ENCODE results near the gene ARFGAP2.

Gene ARFGAP2

GRCh38 chr11:47182380-47182779 is 5.7 kb upstream of the ARFGAP2 start:
- Histone ChIP-seq H3K4me2 (ENCODE audit: insufficient read depth, low read length) (no peak overlapping the region), H3K27ac (ENCODE audit: low read length) (no peak overlapping the region), H3K9ac (ENCODE audit: low read depth, low read length) (no peak overlapping the region), H3K4me3 (ENCODE audit: low read depth in 1 of 2, low read length in 2 of 2) (no peak overlapping the region), H4K20me1 (ENCODE audit: insufficient read depth, low read length) (no peaks in the 10 kb centered on the region), H3K9me3 (ENCODE audit: insufficient read depth, low read length, severe bottlenecking) (no peaks in the 10 kb centered on the region), H3K4me1 (ENCODE audit: insufficient read depth, low read length) (peaks cover 33% of the 10 kb centered on the region), H3K36me3 (ENCODE audit: insufficient read depth, low read length) (no peaks in the 10 kb centered on the region), H2AFZ (ENCODE audit: low read depth, low read length) (no peak overlapping the region), H3K27me3 (ENCODE audit: insufficient read depth, low read length, poor library complexity) (peaks cover 17% of the 10 kb centered on the region), H3K79me2 (ENCODE audit: insufficient read depth, low read length) (no peaks in the 10 kb centered on the region)
- TF ChIP-seq CTCF (IDR thresholded peaks at IDR 0.05; ENCODE audit: borderline replicate concordance, extremely low read depth, low read length, poor library complexity, severe bottlenecking) (no peak), EZH2 (IDR thresholded peaks at IDR 0.05; ENCODE audit: borderline replicate concordance, low read depth, low read length, severe bottlenecking) (no peak)
- DNase-seq (no peak), ATAC-seq (ENCODE audit: insufficient read depth, low read depth) (no peak)

GRCh38 chr11:47181271-47181670 is 4.6 kb upstream of the ARFGAP2 start:
- Histone ChIP-seq H4K20me1 (ENCODE audit: insufficient read depth, low read length) (peaks cover 2% of the 10 kb centered on the region; the same call in 1 of the 2 replicates), H2AFZ (ENCODE audit: low read depth, low read length) (no peak overlapping the region), H3K27ac (ENCODE audit: low read length) (no peak overlapping the region), H3K9me3 (ENCODE audit: insufficient read depth, low read length, severe bottlenecking) (no peaks in the 10 kb centered on the region), H3K79me2 (ENCODE audit: insufficient read depth, low read length) (peaks cover 5% of the 10 kb centered on the region), H3K4me1 (ENCODE audit: insufficient read depth, low read length) (peaks cover 29% of the 10 kb centered on the region), H3K4me2 (ENCODE audit: insufficient read depth, low read length) (no peak overlapping the region), H3K9ac (ENCODE audit: low read depth, low read length) (no peak overlapping the region), H3K4me3 (ENCODE audit: low read depth in 1 of 2, low read length in 2 of 2) (no peak overlapping the region), H3K36me3 (ENCODE audit: insufficient read depth, low read length) (peaks cover under 1% of the 10 kb centered on the region; the same call in 1 of the 2 replicates), H3K27me3 (ENCODE audit: insufficient read depth, low read length, poor library complexity) (peaks cover 6% of the 10 kb centered on the region)
- no peak for ATAC-seq (ENCODE audit: insufficient read depth, low read depth)
- no peak for DNase-seq
- TF ChIP-seq EZH2 (IDR thresholded peaks at IDR 0.05; ENCODE audit: borderline replicate concordance, low read depth, low read length, severe bottlenecking) (no peak), CTCF (IDR thresholded peaks at IDR 0.05; ENCODE audit: borderline replicate concordance, extremely low read depth, low read length, poor library complexity, severe bottlenecking) (no peak)

DNA sequence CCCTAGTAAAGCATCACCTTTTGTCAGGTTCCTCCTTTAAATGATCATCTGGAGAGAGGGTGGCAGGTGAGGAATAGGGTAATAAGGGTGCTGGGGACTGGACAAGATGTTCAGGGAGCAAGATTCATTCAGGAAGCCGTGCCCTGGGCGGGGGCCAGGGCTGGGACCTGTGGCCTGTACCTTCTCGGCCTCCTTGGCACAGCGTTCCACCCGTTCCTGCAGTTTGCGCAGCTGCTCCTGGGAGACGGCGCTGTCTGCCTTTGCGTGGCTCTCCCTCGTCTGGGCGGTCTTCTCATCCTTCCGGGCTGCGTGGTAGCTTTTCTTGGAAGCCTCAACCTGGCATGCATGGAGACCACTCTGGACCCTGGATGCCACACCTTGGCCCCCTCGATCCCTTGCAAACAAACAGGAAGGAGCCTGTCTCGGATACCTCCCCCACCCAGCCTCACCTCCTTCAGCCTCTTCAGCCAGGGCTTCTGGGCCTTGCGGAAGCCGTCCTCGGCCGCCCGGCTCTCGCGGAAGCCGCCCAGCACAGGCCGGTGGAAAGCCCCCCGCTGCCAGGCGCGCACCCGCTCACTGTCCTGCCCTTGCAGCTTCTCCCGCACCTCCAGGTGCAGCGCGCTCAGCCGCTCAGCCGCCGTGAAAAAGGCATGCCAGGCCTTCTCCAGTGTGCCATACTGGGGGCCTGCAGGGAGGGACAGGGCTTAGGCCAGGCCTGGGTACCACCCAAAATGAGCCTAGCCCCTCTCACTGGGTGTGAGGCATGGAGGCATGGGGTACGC is 3.5 kb upstream of the ARFGAP2 start:
- Histone ChIP-seq H3K4me1 (ENCODE audit: insufficient read depth, low read length) (peaks cover 30% of the 10 kb centered on the region), H3K36me3 (ENCODE audit: insufficient read depth, low read length) (peaks cover 5% of the 10 kb centered on the region; the same call in 1 of the 2 replicates), H3K27ac (ENCODE audit: low read length) (no peak overlapping the region), H3K79me2 (ENCODE audit: insufficient read depth, low read length) (peaks cover 15% of the 10 kb centered on the region), H3K9me3 (ENCODE audit: insufficient read depth, low read length, severe bottlenecking) (no peaks in the 10 kb centered on the region), H3K4me3 (ENCODE audit: low read depth in 1 of 2, low read length in 2 of 2) (no peak overlapping the region), H3K27me3 (ENCODE audit: insufficient read depth, low read length, poor library complexity) (no peaks in the 10 kb centered on the region), H3K4me2 (ENCODE audit: insufficient read depth, low read length) (no peak overlapping the region), H2AFZ (ENCODE audit: low read depth, low read length) (no peak overlapping the region), H3K9ac (ENCODE audit: low read depth, low read length) (no peak overlapping the region), H4K20me1 (ENCODE audit: insufficient read depth, low read length) (peaks cover 5% of the 10 kb centered on the region; the same call in 1 of the 2 replicates)
- ATAC-seq (ENCODE audit: insufficient read depth, low read depth) (no peak), DNase-seq (no peak)
- no peak for TF ChIP-seq CTCF (IDR thresholded peaks at IDR 0.05; ENCODE audit: borderline replicate concordance, extremely low read depth, low read length, poor library complexity, severe bottlenecking)
- no peak for TF ChIP-seq EZH2 (IDR thresholded peaks at IDR 0.05; ENCODE audit: borderline replicate concordance, low read depth, low read length, severe bottlenecking)

All from DND-41 (cell line).